Ramos (cell line): ENCODE results near the gene SYCE1L.

ENCODE experiments used
- in situ Hi-C: fragments of 300-500 bp; cut with MboI; formaldehyde crosslinking; loops from one replicate; pipeline ENCODE4 v1.14.3; 2022; ENCODE audit warnings: low sequenced_read_pairs; ENCODE audit not compliant: unreplicated experiment

Gene SYCE1L

DNA sequence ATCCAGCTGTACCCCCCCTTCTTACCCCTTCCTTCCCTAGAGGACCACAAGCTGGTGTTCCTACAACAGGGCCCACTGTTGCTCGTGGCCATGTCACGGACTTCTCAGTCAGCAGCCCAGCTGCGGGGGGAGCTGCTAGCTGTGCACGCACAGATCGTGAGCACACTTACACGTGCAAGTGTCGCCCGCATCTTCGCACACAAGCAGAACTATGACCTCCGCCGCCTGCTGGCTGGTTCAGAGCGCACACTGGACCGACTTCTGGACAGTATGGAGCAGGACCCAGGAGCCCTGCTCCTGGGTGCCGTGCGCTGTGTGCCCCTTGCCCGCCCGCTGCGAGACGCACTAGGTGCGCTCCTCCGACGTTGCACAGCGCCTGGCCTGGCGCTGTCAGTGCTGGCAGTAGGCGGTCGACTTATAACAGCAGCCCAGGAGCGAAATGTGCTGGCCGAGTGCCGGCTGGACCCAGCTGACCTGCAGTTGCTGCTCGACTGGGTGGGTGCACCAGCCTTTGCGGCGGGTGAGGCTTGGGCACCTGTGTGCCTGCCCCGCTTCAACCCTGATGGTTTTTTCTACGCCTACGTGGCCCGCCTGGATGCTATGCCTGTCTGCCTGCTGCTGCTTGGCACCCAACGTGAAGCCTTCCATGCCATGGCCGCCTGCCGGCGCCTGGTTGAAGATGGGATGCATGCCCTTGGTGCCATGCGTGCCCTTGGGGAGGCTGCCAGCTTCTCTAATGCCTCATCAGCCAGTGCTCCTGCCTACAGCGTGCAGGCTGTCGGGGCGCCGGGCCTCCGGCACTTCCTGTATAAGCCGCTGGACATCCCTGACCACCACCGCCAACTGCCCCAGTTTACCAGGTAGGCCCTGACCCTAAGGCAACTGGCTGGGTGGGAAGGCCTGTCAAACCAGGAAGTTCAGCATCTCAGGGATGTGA, 4.6 kb upstream of the SYCE1L start:
- in situ Hi-C loops = no loop called here

DNA sequence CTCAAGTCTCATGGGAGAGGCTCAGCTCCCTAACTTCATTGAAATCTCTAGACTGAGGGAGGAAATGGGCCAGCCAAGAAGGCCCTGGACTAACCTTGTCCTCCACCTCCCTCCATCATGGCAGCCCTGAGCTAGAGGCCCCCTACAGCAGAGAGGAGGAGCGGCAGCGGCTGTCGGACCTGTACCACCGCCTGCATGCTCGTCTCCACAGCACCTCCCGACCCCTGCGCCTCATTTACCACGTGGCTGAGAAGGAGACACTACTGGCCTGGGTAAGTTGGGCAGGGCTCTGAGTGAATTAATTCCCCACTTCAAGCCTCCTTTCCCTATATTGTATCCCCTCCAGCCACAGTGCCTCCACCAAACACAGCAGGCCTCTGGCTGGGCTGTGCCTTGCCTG, 3.8 kb upstream of the SYCE1L start:
- in situ Hi-C loops = no loop called here

DNA sequence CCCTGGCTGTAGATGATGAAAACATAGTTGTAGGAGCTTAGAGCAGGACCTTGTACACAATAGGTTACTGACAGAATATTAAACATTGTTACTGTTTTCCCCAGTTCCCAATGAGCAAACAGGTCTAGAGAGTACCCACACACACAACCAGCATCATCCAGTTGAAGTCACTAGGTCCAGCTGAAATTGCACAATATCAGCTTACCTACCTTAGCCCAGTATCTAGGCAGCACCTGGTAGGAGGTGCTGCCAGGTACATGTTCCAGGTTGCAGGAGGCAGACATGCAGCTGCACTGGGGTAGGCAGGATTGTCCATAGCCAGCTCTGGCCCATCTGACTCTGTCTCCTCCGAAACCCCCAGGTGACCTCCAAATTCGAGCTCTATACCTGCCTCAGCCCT, 1.5 kb upstream of the SYCE1L start:
- in situ Hi-C loops = no loop called here

DNA sequence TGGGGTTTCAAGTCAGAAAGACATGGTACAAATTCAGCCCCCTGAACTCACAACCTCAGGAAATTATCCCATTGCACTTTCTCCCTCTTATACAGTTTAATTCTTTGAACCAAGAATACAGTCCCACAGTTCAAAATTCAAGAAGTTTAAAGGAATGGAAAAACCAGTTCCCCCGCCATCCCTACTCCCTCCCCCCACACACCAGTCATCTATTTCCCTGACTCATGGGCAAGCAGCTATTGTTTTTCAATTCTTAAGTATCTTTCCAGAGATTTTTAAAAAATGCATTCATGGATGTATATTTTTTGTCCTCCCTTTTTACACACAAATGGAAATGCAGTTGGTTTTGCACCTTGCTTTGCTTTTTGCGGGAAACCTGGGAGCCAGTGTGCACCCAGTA, 7.3 kb downstream of the SYCE1L start:
- in situ Hi-C loops = no loop called here

DNA sequence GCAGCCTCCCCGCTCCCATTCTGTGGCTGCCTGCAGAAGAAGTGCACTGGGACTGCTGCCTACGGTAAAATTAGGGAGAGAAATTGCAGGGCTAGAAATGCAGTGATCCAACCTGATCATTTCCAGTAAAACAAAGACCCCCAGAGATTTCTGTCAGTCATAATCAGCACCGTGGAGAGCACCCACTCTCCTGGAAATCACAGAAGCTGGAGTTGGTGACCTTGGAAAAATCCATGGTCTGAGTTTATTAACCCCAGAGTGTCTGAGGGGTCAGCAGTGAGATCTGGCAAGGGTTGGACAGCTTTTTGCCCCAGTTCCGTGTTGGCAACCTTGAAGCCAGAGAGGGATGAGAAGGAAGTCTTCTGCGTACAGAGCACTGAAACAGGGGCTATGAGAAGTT, 7.8 kb downstream of the SYCE1L start:
- in situ Hi-C loops = no loop called here

DNA sequence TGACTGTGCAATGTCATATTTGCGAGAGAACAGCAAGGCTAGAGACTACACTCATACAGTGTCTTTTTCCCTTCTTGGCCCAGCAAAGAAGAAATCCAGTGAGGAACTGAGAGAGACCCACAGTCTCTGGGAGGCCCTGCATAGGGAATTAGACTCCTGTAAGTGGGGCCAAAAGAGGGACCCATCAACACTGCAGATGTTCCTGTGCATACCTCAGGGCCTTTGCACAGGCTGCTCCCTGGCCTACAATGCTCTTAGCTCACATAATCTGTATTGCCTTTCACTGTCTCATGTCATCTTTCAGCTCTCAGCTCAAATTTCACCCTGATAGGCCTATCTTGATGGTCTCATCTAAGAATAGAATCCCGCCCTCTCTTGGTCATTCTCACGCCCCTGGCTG, 9.2 kb downstream of the SYCE1L start:
- in situ Hi-C loops = no loop called here

DNA sequence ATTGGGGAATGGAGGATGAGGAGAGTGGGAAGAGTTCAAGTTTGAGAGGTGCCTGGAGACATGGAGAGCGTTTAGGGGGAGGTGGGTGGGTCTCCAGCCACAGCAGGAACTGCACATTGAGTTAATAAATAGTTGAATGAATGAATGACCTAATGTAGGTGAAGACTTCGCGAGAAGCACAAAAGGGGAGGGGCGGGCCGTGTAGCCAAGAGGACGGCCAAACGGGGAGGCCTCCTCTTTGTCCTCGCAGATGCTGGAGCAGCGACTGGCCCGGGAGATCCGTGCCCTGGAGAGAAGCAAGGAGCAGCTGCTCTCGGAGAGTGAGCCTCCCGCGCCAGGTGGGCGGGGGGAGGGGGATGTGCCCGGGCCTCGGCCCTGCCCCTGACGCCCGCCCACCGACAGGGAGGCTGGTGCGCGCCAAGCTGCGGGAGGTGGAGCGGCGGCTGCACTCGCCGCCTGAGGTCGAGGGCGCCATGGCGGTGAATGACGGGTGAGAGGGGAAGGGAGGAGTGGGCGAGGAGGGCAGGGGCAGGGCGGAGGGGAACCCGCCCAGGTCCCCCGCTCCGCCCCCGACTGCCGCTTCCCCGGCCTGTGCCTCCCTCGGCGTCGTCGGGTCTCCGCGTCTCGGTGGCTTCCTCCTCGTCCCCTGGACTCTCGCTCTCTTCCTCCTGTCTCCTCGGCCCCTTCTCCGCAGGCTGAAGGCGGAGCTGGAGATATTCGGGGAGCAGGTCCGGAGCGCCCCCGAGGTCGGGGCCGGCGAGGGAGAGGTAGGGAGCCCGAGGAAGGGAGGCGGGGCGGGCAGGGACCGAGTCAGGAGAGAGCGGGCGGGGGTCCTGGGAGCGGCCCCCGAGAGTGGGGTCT, 12.9 kb downstream of the SYCE1L start:
- in situ Hi-C loops = no loop called here

DNA sequence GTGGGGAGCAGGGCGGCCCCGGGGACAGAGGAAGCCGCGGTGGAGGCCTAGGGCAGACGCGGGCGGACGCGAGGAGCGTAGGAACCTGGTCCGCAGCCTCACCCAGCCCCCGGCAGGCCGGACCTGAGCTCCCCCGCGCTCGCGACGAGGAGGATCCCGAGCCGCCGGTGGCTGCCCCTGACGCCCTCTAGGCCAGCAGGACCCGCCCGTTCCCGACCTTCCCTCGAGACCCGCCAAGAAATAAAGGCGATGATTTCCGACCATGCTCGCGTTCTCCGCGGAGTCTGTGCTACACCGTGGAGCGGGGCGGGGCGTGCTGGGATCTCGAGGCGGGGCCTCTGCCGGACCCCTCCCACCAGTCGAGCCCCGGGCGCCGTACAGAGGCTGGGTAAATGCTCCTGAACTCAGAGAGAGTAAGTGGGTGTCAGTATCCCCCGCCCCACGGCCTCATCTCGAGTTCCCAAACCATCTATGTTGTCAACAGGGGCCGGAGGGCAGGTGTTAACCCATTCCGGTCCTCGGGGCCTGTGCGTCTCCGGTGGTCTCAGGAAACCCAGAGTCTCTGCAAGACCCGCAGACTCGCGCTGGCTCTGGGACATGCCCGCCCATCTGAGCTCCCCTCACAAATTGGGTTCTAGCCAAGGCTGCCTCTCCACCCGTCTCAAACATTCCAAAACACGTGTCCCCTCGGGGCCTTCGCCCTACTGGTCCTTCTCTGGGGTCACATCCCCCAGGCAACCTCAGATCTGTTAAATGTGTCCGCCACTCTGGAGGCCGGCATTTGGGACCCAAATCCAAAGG, 13.7 kb downstream of the SYCE1L start:
- in situ Hi-C loops = no loop called here

DNA sequence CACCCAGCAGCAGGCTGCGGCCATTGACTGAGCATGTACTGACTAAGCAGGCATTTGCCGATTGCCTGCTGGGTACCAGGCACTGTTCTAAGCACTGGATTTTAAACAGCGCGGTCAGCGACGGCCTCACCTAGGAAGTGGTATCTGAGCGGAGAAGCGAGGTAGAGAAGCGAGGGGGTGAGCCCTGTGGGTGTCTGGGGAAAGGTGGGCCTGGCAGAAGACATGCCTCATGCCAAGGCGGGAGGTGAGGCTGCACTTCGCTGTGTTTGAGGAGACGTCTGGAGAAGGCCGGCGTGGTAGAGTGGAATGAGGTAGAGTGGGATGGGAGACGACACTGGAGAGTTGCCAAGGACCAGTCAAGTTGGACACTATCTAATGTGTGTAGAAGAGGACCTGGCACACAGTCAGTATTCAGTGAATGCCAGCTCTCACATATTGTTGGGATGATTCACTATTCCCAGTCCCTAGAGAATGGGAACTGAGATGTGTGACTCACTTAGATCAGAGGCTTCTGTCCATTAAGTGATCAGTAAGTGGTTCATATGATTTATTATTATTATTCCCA, 14.4 kb downstream of the SYCE1L start:
- in situ Hi-C loops = no loop called here

DNA sequence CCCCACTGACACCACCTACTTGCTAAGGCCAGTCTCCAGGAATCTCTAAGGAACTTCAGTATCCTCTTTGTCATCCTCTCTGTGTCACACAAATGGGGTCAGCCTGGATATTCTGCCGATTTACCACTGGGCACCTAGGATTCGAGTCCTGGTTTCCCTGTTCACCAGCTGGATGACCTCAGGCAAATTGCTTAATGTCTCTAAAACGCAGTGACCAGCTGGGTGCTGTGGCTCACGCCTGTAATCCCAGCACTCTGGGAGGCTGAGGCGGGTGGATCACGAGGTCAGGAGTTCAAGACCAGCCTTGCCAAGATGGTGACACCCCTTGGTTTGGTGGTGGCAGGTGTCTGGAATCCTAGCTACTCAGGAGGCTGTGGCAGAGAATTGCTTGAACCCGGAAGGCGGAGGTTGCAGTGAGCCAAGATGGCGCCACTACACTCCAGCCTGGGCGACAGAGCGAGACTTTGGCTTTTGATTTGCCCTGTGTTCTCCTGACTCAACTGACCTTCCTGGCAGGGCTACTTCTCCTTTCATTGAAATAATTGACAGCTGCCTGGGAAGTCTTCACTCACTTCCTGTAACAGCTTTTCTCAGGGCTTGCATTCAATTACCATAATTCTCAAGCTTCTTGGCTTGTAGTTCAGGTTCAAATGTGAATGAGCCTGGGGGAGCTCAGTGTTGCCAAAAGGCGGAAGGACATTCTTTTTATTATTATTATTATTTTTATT, 15.4 kb downstream of the SYCE1L start:
- in situ Hi-C loops = no loop called here

DNA sequence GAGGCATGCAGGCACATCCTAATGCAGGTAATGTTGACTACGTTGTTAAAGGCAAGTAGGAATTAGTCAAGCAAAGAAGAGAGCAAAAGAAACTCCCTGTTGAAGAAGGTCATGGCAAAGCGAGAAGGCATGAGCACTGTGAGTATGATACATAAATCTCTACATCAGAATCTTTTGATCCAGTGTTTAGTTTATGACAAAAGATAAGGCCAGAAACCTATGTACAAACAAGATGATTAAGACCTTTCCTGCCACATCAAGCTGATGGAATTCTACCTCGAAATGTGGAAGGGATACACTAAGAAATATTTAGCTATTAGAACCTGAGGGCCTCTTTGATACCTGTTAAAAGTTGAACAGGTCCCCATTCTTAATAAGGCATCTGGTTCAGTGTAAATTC, 20.2 kb downstream of the SYCE1L start:
- in situ Hi-C loops = no loop called here

DNA sequence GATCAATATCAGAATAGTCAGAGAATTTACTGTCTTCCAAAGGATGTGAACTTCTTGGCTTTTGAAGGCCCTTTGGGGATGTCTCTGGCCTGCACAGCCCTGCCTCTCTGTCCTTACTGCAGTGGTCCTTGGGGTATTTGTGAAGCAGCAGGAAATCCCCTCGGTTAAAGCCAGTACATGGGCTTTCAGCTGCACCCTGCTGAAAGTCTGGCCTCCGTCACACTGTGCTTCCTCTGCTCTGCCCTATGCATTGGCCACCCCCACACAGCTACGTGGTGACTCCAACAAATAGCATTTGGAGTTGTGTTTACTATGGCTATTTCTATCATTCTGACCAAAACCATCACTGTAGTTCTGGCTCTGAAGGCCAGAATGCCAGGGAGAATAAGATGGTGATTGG, 21.2 kb downstream of the SYCE1L start:
- in situ Hi-C loops = no loop called here

DNA sequence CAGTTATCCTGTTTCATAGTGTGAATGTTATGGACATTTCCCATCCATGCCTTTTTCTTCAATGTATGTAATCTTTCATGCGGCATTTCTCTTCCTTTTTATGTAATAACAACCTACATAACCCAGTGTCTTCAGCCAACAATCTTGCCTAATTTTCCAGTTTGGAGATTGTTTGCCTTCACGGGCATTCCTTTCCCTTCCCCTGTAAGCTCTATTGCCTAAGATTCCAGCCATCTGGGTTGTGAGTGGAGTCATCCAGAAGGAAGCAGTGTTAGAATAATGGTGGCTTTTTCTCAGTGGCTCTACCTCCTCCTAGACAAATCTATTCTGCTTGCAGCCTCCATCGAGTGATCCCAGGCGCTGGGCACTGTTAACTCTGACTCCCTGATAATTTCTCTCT, 22.3 kb downstream of the SYCE1L start:
- in situ Hi-C loops = no loop called here

DNA sequence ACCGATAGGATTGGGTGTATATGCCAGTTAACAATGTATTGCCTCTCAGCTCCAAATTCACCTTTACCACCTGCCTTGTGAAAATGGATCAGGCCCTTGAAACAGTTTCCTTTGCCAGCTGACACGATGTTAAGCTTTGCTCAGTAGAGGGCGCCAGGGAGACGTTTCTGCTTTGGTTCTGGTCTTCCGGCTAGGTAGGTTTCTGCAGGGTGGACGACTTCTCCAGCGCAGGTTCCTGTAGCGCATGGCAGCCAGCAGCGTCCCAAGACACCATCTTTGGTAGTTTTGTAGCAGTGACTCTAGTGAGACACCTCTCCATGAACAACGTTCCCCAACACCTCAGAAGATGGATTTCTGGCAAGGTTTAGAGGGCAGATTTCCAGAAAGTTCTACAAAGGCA, 24.0 kb downstream of the SYCE1L start:
- in situ Hi-C loops = no loop called here

DNA sequence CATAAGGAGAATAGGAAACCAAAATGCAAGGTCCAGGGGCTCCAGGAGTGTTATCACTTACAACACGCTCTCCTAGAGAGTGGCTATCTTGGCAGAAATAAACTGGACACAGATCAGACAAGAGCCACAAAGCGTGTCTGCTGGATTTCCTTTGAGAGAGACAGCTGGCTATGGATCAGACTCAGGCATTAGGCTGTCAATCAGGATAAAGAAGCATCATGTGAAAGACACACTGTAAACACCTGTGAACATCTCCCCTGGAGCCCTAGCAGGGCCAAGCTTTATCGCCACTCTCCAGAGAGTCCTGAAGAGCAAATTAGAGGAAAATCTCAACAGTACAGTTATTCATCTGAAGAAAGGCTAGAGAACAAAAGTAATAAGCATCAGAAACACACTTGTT, 26.0 kb downstream of the SYCE1L start:
- in situ Hi-C loops = no loop called here

DNA sequence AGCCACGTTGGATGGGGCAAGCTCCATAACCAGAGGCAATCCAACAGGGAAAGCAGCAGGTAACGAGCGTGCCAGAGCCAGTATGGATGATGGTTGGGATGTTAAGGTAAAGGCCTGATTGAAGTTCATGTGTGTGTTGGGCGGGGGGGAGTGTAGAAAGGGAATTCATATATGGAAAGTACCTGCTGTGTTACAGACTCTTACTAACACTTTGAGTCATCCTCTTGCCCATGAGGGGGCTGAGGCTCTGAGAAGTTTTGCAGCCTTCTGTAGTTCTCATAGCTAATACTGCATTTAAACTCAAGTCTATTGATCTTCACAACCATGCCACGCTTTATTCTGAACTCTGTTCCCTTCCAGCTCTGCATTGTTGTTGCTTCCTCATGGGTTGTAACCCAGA, 28.5 kb downstream of the SYCE1L start:
- in situ Hi-C loops = no loop called here

DNA sequence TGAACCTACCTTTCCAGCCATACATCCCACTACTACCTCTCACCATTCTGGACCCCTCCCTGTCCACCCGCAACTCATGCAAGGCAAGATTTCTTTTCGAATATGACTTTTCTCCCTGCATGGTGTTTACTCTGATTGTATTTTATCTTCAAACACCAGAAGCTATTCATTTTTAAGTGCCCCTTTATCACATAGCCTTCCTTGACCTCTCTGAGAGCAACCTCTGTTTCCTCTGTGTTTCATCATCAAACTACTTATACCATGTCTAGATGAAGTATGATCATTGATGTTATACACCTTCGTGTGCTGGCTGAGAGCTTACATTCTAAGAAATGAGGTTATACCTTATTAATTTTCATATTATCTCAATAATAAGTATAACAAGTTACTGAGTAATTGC, 31.8 kb downstream of the SYCE1L start:
- in situ Hi-C loops = loop anchor here (10.0 kb wide), 1 partner anchor 744 kb away; no protein-coding TSS in a partner anchor

DNA sequence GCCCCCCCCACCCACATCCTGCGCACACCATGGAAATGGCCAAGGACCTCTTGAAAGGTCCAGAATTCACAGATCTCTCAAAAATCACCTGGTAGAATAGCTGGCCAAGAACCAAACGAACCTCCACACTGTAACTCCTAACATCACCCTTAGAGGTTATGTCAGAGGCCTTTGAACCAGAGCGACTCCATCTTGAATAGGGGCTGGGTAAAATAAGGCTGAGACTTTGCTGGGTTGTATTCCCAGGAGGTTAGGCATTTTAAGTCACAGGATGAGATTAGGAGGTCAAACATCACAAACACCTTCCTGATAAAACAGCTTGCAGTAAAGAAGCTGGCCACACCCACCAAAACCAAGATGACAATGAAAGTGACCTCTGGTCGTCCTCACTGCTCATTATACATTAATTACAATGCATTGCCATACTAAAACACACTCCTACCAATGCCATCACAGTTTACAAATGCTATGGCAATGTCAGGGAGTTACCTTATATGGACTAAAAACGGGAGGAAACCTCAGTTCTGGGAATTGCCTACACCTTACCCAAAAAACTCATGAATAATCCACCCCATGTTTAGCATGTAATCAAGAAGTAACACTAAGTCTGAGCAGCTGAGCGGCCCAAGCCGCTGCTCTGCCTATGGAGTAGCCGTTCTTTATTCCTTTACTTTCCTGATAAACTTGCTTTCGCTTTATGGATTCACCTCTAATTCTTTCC, 34.8 kb downstream of the SYCE1L start:
- in situ Hi-C loops = loop anchor here (10.0 kb wide), 1 partner anchor 741 kb away; no protein-coding TSS in a partner anchor

DNA sequence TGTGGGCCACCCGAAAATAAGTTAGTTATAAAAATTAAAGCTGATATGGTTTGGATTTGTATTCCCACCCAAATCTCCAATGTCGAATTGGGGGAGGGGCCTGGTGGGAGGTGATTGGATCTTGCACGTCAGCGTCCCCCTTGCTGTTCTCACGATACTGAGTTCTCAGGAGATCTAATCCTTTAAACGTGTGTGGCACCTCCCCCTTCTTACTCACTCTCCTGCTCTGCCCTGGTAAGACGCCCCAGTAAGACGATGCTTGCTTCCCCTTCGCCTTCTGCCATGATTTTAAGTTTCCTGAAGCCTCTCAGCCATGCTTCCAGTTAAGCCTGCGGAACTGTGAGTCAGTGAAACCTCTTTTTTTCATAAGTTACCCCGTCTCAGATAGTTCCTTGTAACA, 35.4 kb downstream of the SYCE1L start:
- in situ Hi-C loops = loop anchor here (5.0 to 10.0 kb wide), 3 partner anchors 143 to 740 kb away; no protein-coding TSS in a partner anchor
